ENCODE measurements around the gene MRNIP. TPM values are rescaled to one million over a fixed set of nuclear protein-coding genes. Genes with fewer than 3 reads are reported as not detected.
A peak's percentile ranks its signal among the peaks of the same experiment; 100 is the strongest.
"Not testable (repeated sequence)": the region's sequence is repeated elsewhere in the genome, so short reads cannot be mapped to it uniquely, and the experiment has no call there.

The MRNIP gene
- total RNA-seq, 1 donor from 2014 or later, result 42.2 TPM

DNA sequence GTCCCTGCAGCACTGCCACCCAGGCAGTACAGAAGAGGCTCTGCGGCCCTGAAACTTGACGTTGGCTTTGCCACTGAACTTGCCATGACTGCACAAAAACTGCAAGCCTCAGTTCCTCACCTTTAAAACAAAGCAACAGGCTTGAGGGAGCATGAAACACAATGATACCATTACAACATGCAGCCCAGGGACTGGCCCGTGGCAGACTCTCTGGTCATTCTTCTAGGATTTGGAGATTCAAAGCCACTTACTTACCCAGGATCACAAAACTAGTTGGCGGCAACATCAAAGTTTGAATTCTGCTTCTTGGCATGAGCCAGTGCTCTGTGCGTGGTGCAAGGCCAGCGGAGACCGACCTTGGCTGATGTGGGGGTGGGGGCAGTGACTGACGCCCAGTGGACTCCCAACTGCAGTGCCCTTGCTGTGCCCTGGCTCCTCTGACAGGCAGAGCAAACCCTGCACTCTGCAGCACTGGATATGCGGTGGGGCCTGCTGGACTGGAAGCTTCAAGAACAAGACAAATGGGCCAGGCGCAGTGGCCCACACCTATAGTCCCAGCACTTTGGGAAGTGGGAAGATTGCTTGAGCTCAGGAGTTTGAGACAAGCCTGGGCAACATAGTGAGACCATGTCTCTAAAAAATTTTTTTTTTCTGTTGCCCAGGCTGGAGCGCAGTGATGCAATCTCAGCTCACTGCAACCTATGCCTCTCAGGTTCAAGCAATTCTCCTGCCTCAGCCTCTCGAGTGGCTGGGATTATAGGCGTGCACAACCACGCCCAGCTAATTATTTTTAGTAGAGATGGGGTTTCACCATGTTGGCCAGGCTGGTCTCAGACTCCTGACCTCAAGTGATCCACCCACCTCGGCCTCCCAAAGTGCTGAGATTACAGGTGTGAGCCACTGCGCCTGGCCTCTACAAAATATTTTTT lies 19.0 kb downstream of the MRNIP start:
- Mint-ChIP-seq H3K9me3 (no peaks in the 10 kb centered on the region), H3K27ac (ENCODE audit: unreplicated experiment) (no peak overlapping the region), H3K4me3 (no peak overlapping the region), H3K27me3 (ENCODE audit: low read depth) (no peaks in the 10 kb centered on the region), H3K4me1 (no peaks in the 10 kb centered on the region), H3K36me3 (ENCODE audit: low read depth) (peaks cover 39% of the 10 kb centered on the region)
- no peak for DNase-seq (ENCODE audit: low read depth, low spot score)
- TF ChIP-seq, protein P1, sequence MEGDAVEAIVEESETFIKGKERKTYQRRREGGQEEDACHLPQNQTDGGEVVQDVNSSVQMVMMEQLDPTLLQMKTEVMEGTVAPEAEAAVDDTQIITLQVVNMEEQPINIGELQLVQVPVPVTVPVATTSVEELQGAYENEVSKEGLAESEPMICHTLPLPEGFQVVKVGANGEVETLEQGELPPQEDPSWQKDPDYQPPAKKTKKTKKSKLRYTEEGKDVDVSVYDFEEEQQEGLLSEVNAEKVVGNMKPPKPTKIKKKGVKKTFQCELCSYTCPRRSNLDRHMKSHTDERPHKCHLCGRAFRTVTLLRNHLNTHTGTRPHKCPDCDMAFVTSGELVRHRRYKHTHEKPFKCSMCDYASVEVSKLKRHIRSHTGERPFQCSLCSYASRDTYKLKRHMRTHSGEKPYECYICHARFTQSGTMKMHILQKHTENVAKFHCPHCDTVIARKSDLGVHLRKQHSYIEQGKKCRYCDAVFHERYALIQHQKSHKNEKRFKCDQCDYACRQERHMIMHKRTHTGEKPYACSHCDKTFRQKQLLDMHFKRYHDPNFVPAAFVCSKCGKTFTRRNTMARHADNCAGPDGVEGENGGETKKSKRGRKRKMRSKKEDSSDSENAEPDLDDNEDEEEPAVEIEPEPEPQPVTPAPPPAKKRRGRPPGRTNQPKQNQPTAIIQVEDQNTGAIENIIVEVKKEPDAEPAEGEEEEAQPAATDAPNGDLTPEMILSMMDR (conservative IDR thresholded peaks at IDR 0.05), result no peak

DNA sequence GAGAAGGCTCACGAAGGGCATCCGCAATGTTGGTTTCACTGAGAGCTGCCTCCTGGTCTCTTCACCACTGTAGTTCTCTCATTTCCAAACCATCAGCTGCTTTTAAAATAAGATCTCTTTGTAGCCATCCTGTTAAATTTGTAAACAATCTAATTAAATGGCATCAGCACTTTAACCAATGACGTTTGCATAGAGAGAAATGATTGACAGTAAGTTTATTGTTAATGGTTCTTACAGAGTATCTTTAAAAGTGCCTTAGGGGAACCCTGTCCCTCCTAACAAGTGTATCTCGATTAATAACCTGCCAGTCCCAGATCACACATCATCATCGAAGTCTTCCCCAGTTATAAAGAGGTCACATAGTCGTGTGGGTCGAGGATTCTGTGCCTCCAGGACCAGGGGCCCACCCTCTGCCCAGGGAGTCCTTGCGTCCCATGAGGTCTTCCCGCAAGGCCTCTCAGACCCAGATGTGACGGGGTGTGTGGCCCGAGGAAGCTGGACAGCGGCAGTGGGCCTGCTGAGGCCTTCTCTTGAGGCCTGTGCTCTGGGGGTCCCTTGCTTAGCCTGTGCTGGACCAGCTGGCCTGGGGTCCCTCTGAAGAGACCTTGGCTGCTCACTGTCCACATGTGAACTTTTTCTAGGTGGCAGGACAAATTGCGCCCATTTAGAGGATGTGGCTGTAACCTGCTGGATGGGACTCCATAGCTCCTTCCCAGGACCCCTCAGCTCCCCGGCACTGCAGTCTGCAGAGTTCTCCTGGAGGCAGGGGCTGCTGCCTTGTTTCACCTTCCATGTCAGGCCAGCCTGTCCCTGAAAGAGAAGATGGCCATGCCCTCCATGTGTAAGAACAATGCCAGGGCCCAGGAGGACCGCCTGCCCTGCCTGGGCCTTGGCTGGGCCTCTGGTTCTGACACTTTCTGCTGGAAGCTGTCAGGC lies 21.3 kb downstream of the MRNIP start:
- no peak for DNase-seq (ENCODE audit: low read depth, low spot score)
- Mint-ChIP-seq H3K27ac (ENCODE audit: unreplicated experiment) (no peak overlapping the region), H3K36me3 (ENCODE audit: low read depth) (peaks cover 45% of the 10 kb centered on the region), H3K9me3 (no peaks in the 10 kb centered on the region), H3K4me1 (no peaks in the 10 kb centered on the region), H3K27me3 (ENCODE audit: low read depth) (no peaks in the 10 kb centered on the region), H3K4me3 (no peak overlapping the region)
- TF ChIP-seq, protein P1 (conservative IDR thresholded peaks at IDR 0.05), result no peak

DNA sequence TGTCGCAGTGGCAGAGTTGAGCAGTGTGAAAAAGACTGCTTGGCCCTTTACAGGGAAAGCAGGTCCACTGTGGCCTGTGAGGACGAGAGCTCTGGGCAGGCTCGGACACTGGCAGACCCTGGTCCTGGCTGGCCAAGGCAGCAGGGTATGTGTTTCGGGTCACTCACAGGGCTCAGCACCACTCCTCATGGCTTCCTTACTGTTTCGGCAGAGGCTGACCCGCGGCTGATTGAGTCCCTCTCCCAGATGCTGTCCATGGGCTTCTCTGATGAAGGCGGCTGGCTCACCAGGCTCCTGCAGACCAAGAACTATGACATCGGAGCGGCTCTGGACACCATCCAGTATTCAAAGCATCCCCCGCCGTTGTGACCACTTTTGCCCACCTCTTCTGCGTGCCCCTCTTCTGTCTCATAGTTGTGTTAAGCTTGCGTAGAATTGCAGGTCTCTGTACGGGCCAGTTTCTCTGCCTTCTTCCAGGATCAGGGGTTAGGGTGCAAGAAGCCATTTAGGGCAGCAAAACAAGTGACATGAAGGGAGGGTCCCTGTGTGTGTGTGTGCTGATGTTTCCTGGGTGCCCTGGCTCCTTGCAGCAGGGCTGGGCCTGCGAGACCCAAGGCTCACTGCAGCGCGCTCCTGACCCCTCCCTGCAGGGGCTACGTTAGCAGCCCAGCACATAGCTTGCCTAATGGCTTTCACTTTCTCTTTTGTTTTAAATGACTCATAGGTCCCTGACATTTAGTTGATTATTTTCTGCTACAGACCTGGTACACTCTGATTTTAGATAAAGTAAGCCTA lies 22.2 kb downstream of the MRNIP start:
- Mint-ChIP-seq H3K4me3 (no peak overlapping the region), H3K36me3 (ENCODE audit: low read depth) (peaks cover 43% of the 10 kb centered on the region)
- TF ChIP-seq, protein P1 (conservative IDR thresholded peaks at IDR 0.05), result no peak

DNA sequence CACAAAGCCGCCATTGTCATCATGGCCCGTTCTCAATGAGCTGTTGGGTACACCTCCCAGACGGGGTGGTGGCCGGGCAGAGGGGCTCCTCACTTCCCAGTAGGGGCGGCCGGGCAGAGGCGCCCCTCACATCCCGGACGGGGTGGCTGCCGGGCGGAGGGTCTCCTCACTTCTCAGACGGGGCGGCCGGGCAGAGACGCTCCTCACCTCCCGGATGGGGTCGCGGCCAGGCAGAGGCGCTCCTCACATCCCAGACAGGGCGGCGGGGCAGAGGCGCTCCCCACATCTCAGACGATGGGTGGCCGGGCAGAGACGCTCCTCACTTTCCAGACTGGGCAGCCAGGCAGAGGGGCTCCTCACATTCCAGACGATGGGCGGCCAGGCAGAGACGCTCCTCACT lies 23.7 kb downstream of the MRNIP start:
- not testable (repeated sequence) for H3K9me3 Mint-ChIP-seq; H3K4me1 Mint-ChIP-seq; DNase-seq (ENCODE audit: low read depth, low spot score); H3K27me3 Mint-ChIP-seq (ENCODE audit: low read depth); H3K4me3 Mint-ChIP-seq; H3K27ac Mint-ChIP-seq (ENCODE audit: unreplicated experiment)
- peaks cover 47% of the 10 kb centered on the region for H3K36me3 Mint-ChIP-seq (ENCODE audit: low read depth)

More for the DNA sequence above, 22.2 kb downstream of the MRNIP start:
- DNase-seq (ENCODE audit: low read depth, low spot score), result no peak
- Mint-ChIP-seq H3K4me1 (no peaks in the 10 kb centered on the region), H3K9me3 (no peaks in the 10 kb centered on the region), H3K27me3 (ENCODE audit: low read depth) (no peaks in the 10 kb centered on the region), H3K27ac (ENCODE audit: unreplicated experiment) (no peak overlapping the region)

DNA sequence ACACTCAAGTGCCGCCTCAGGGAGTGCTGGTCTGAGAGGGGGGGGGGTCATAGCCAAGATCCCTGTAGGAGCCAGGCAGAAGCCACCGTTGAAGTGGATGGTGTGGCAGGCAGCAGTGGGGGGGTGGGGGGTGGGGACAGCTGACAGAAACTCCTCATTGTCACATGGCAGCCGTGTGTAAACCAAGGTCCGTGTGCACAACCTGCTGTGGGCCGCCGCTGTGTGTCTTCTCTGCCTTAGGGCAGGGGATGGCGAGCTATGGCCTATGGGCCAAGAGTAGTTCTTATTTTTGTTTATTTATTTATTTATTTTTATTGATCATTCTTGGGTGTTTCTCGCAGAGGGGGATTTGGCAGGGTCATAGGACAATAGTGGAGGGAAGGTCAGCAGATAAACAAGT lies 24.5 kb downstream of the MRNIP start:
- H3K27me3 Mint-ChIP-seq (ENCODE audit: low read depth), result no peaks in the 10 kb centered on the region
- H3K9me3 Mint-ChIP-seq, result peaks cover 3% of the 10 kb centered on the region
- TF ChIP-seq, protein P1 (conservative IDR thresholded peaks at IDR 0.05), result no peak
- no peak overlapping the region for H3K27ac Mint-ChIP-seq (ENCODE audit: unreplicated experiment)
- peak overlapping the region; percentile 47 for H3K4me3 Mint-ChIP-seq
- H3K36me3 Mint-ChIP-seq (ENCODE audit: low read depth), result peaks cover 51% of the 10 kb centered on the region
- peaks cover 5% of the 10 kb centered on the region for H3K4me1 Mint-ChIP-seq
- DNase-seq (ENCODE audit: low read depth, low spot score), result no peak
